Neural cell (in vitro differentiated cells): ENCODE measurements around the gene HAAO. TPM values are rescaled to one million over a fixed set of nuclear protein-coding genes. Genes with fewer than 3 reads are reported as not detected.

Experiments
- H2AFZ ChIP-seq: fragments of 200-600, 300-800 bp; sonication (generic), shearing (Covaris generic); 2 replicates; pipeline ENCODE4 v1.6.0; 2014; ENCODE audit warnings: low read depth, mild to moderate bottlenecking, antibody characterized with exemption, low read length, moderate library complexity
- H3F3A ChIP-seq: fragments of 200-600 bp; shearing (Covaris generic); 2 replicates; pipeline ENCODE4 v1.6.1; 2016; ENCODE audit warnings: mild to moderate bottlenecking, moderate library complexity, mixed read lengths, antibody characterized with exemption, low read length; ENCODE audit not compliant: insufficient read depth, poor library complexity, severe bottlenecking
- H3K27ac ChIP-seq: fragments of 200-600, 300-800 bp; sonication (generic), shearing (Covaris generic); 2 replicates; pipeline ENCODE4 v1.5.1; 2014; ENCODE audit warnings: mild to moderate bottlenecking, low read length, moderate library complexity
- H3K27me3 ChIP-seq: fragments of 300-800, 200-600 bp; sonication (generic), shearing (Covaris generic); 2 replicates; pipeline ENCODE4 v1.6.0; 2014; ENCODE audit warnings: mild to moderate bottlenecking, low read depth, low read length, moderate library complexity; ENCODE audit not compliant: insufficient read depth
- H3K36me3 ChIP-seq: fragments of 300-800, 200-600 bp; sonication (generic), shearing (Covaris generic); 2 replicates; pipeline ENCODE4 v1.5.1; 2014; ENCODE audit warnings: mild to moderate bottlenecking, antibody characterized with exemption, low read length, moderate library complexity; ENCODE audit not compliant: insufficient read depth
- H3K4me2 ChIP-seq: fragments of 300-800, 200-600 bp; sonication (generic), shearing (Covaris generic); 2 replicates; pipeline ENCODE4 v1.6.0; 2014; ENCODE audit warnings: mild to moderate bottlenecking, low read length
- H3K4me3 ChIP-seq: fragments of 300-800, 200-600 bp; sonication (generic), shearing (Covaris generic); 2 replicates; pipeline ENCODE4 v1.5.1; 2014; ENCODE audit warnings: mild to moderate bottlenecking, low read length, moderate library complexity
- H3K79me2 ChIP-seq: fragments of 200-600 bp; shearing (Covaris generic); replicated peaks from 2 replicates; pipeline ENCODE4 v1.6.0; 2014; ENCODE audit warnings: mild to moderate bottlenecking, low read length, moderate library complexity; ENCODE audit not compliant: insufficient read depth
- H3K9ac ChIP-seq: fragments of 300-800, 200-600 bp; sonication (generic), shearing (Covaris generic); 2 replicates; pipeline ENCODE4 v1.6.1; 2016; ENCODE audit warnings: mild to moderate bottlenecking, low read length, mixed read lengths
- H3K9me2 ChIP-seq: fragments of 200-600 bp; shearing (Covaris generic); 2 replicates; pipeline ENCODE4 v1.6.1; 2016; ENCODE audit warnings: mild to moderate bottlenecking, low read length, mixed read lengths; ENCODE audit not compliant: insufficient read depth
- H3K9me3 ChIP-seq: fragments of 200-600, 300-800 bp; sonication (generic), shearing (Covaris generic); 2 replicates; pipeline ENCODE4 v1.6.1; 2016; ENCODE audit warnings: mild to moderate bottlenecking, mixed run types, low read length, moderate library complexity, mixed read lengths
- H4K20me1 ChIP-seq: fragments of 200-600 bp; shearing (Covaris generic); 2 replicates; pipeline ENCODE4 v1.6.1; 2016; ENCODE audit warnings: mild to moderate bottlenecking, mixed run types; ENCODE audit not compliant: insufficient read depth
- CTCF ChIP-seq: fragments of 450-650 bp; IDR thresholded peaks from 2 replicates; pipeline ENCODE4 v1.5.1; 2014; ENCODE audit warnings: antibody characterized with exemption, mild to moderate bottlenecking, moderate library complexity; ENCODE audit not compliant: poor library complexity, severe bottlenecking
- EP300 ChIP-seq: fragments of 450-650 bp; conservative IDR thresholded peaks from 2 replicates; pipeline ENCODE4 v1.6.1; 2014; ENCODE audit warnings: antibody characterized with exemption, mild to moderate bottlenecking, moderate library complexity; ENCODE audit not compliant: poor library complexity, severe bottlenecking
- EZH2 ChIP-seq: fragments of 200-600, 300-800 bp; shearing (Covaris generic), sonication (generic); IDR thresholded peaks from 2 replicates; pipeline ENCODE4 v1.6.1; 2014; ENCODE audit warnings: antibody characterized with exemption, low read length, borderline replicate concordance, mild to moderate bottlenecking; ENCODE audit not compliant: insufficient read depth, poor library complexity, severe bottlenecking
- MXI1 ChIP-seq: fragments of 450-650 bp; conservative IDR thresholded peaks from 2 replicates; pipeline ENCODE4 v1.6.1; 2014; ENCODE audit warnings: antibody characterized with exemption, mild to moderate bottlenecking; ENCODE audit not compliant: poor library complexity, severe bottlenecking
- POLR2AphosphoS5 ChIP-seq: IDR thresholded peaks from 2 replicates; pipeline ENCODE4 v1.6.1; 2012
- RAD21 ChIP-seq: fragments of 450-650 bp; conservative IDR thresholded peaks from 2 replicates; pipeline ENCODE4 v1.6.1; 2014; ENCODE audit warnings: antibody characterized with exemption, mild to moderate bottlenecking, moderate library complexity
- REST ChIP-seq: IDR thresholded peaks from 2 replicates; pipeline ENCODE4 v1.6.1; 2012; ENCODE audit warnings: borderline replicate concordance
- SMC3 ChIP-seq: fragments of 450-650 bp; conservative IDR thresholded peaks from 2 replicates; pipeline ENCODE4 v1.6.1; 2014; ENCODE audit warnings: antibody characterized with exemption, mild to moderate bottlenecking, moderate library complexity; ENCODE audit not compliant: poor library complexity
- TAF1 ChIP-seq: IDR thresholded peaks from 2 replicates; pipeline ENCODE4 v1.6.1; 2012; ENCODE audit warnings: low read depth
- polyA plus RNA-seq: library from polyadenylated mRNA; depleted of rRNA; stranded (reverse); fragments of >200 nt; gene quantifications from 2 replicates; pipeline ENCODE4 v1.2.3, GENCODE V29; 2014

Gene HAAO
- polyA plus RNA-seq, 1 donor from 2014 or later: not detected

GRCh38 chr2:42756966-42757513, 35.3 kb downstream of the HAAO start:
- H3K27ac ChIP-seq: no peak overlapping the region
- no peak overlapping the region for H3K4me2 ChIP-seq
- no peaks in the 10 kb centered on the region for H3K27me3 ChIP-seq

DNA sequence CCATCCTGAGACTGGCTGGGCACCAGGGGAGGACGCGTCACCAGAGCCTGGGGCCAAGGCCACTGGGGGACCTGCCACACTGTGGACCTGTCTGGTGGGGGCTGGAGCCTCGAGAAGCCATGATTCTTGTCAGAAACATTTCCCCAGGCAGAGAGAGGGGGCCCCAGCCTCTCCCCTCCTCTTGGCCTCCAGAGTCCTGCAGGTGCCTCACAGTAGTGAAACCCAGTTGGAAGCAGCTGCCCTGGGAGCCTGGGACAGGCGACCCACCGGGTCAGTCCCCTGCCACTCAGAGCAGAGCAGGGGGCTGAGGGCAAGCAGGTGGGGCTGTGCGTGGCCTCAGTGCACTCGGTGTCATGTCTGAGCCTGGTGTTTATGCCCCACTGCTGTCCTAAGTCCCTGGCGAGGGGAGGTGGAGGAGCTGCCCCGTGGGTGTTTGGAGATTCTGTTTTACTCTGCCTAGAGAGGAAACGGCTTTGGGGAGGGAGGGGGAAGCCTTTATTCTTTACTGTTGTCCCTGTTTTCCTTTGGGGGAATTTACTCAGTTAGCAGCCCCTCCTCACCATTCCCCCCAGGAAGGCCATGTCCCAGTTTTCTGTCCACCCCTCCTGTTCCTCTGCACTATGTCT, 36.1 kb downstream of the HAAO start:
- Histone ChIP-seq H3K27me3 (no peaks in the 10 kb centered on the region), H3K4me3 (no peak overlapping the region), H3K27ac (no peak overlapping the region), H2AFZ (no peak overlapping the region), H3K4me2 (no peak overlapping the region), H3K9me3 (no peaks in the 10 kb centered on the region), H3F3A (no peaks in the 10 kb centered on the region), H4K20me1 (no peaks in the 10 kb centered on the region), H3K9me2 (no peaks in the 10 kb centered on the region), H3K9ac (no peak overlapping the region), H3K79me2 (no peaks in the 10 kb centered on the region), H3K36me3 (no peaks in the 10 kb centered on the region)
- TF ChIP-seq RAD21 (no peak), EZH2 (no peak), EP300 (no peak), POLR2AphosphoS5 (no peak), REST (no peak), MXI1 (no peak)

More at GRCh38 chr2:42756966-42757513, 35.3 kb downstream of the HAAO start:
- Histone ChIP-seq H4K20me1 (no peaks in the 10 kb centered on the region), H3K36me3 (no peaks in the 10 kb centered on the region), H3K79me2 (no peaks in the 10 kb centered on the region), H3K9me3 (no peaks in the 10 kb centered on the region), H2AFZ (no peak overlapping the region), H3K4me3 (no peak overlapping the region), H3K9me2 (no peaks in the 10 kb centered on the region), H3K9ac (no peak overlapping the region), H3F3A (no peaks in the 10 kb centered on the region)
- no peak for TF ChIP-seq MXI1
- no peak for TF ChIP-seq EZH2
- no peak for TF ChIP-seq POLR2AphosphoS5
- no peak for TF ChIP-seq SMC3
- no peak for TF ChIP-seq EP300
- TF ChIP-seq REST: no peak
- TF ChIP-seq RAD21: no peak
- TF ChIP-seq CTCF: no peak
- TF ChIP-seq TAF1: no peak
